Measurements from ENCODE around the gene CFD. TPM values are rescaled to one million over a fixed set of nuclear protein-coding genes. Genes with fewer than 3 reads are reported as not detected.

The CFD gene
- total and polyA plus RNA-seq, 4 donors = 90.8 to 227 (median 141) TPM

DNA sequence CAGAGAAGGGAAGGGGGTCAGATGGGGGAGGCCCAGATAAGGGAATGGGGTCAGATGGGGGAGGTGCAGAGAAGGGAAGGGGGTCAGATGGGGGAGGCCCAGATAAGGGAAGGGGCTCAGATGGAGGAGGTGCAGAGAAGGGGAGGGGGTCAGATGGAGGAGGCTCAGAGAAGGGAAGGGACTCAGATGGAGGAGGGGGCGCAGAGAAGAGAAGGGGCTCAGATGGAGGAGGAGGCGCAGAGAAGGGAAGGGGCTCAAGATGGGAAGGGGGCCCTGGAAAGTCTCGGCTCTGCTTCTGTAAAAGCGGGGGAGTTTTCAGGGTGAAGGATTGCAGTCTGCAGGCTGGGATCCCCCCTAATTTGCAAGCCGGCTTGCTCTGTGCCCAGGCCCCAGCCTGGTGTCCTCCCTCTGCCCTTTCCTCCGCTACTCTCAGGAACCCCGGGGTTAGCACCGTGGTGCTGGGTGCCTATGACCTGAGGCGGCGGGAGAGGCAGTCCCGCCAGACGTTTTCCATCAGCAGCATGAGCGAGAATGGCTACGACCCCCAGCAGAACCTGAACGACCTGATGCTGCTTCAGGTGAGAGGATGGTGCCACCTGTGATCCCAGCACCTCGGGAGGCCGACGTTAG lies 30.2 kb upstream of the CFD start:
- Histone ChIP-seq H3K27ac (ENCODE audit: low read depth in 1 of 2, low read length in 1 of 2) (no peak overlapping the region), H3K9me3 (ENCODE audit: control insufficient read depth in 4 of 4, insufficient read depth in 3 of 4, low read length in 3 of 4) (no peaks in the 10 kb centered on the region), H3K27me3 (ENCODE audit: control insufficient read depth in 3 of 3, insufficient read depth in 3 of 3, low read length in 2 of 3) (peaks cover 0 to 6% (median 0%) of the 10 kb centered on the region in 3 donors), H3K4me3 (no peak overlapping the region), H3K4me1 (ENCODE audit: control insufficient read depth in 5 of 5, insufficient read depth in 5 of 5, low read length in 5 of 5) (peaks cover 0 to 3% (median 0%) of the 10 kb centered on the region in 5 donors), H3K36me3 (ENCODE audit: control insufficient read depth in 4 of 4, insufficient read depth in 4 of 4, low read length in 4 of 4) (no peaks in the 10 kb centered on the region), H3K9ac (ENCODE audit: insufficient read depth in 1 of 2, low read length in 2 of 2) (no peak overlapping the region)
- DNase-seq (no peak), ATAC-seq (ENCODE audit: insufficient read depth, low FRiP score) (no peak)
- TF ChIP-seq, protein P1, sequence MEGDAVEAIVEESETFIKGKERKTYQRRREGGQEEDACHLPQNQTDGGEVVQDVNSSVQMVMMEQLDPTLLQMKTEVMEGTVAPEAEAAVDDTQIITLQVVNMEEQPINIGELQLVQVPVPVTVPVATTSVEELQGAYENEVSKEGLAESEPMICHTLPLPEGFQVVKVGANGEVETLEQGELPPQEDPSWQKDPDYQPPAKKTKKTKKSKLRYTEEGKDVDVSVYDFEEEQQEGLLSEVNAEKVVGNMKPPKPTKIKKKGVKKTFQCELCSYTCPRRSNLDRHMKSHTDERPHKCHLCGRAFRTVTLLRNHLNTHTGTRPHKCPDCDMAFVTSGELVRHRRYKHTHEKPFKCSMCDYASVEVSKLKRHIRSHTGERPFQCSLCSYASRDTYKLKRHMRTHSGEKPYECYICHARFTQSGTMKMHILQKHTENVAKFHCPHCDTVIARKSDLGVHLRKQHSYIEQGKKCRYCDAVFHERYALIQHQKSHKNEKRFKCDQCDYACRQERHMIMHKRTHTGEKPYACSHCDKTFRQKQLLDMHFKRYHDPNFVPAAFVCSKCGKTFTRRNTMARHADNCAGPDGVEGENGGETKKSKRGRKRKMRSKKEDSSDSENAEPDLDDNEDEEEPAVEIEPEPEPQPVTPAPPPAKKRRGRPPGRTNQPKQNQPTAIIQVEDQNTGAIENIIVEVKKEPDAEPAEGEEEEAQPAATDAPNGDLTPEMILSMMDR (IDR thresholded peaks at IDR 0.05; ENCODE audit: control extremely low read depth, extremely low read depth) = no peak
- WGBS, 2 donors = 49 to 66% methylated on average over 17 to 18 of the region's 18 CpGs

DNA sequence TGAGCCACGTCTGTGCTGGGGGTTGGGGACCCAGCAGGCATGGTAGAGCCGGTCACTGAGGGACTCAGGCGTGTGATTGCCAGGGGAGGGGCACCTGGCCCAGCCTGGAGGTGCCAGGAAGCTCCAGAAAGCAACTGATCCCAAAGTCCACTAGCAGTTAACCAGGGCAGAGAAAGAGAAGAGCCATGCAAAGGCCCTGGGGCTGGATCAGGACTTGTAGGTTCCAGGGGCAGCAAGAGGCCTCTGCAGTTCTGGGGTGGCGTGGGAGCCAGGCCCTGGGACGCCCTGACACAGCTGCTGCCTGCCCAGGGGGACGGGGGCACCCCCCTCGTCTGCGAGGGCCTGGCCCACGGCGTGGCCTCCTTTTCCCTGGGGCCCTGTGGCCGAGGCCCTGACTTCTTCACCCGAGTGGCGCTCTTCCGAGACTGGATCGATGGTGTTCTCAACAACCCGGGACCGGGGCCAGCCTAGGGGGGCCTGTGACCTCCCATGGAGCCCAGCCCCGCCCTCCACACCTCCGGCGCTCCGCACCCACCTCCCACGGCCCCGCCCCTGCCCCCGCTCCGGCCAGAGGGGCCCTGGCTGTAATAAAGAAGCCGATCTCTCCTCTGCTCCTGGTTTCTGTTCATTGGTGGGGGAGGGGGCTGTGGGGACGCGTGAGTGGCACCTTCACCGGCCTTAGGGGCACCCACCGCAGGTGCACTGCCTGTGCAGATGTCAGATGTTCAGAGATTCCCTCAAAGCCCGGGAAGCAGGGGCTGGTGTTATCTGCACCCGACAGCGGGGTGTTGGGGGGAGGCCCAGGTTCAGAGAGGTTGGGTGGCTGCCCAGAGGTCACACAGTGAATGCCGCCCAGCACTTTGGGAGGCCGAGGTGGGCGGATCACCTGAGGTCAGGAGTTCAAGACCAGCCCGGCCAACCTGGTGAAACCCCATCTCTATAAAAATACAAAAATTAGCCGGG lies 27.8 kb upstream of the CFD start:
- Histone ChIP-seq H3K4me1 (ENCODE audit: control insufficient read depth in 5 of 5, insufficient read depth in 5 of 5, low read length in 5 of 5) (peaks cover 0 to 2% (median 0%) of the 10 kb centered on the region in 5 donors), H3K4me3 (no peak overlapping the region), H3K27ac (ENCODE audit: low read depth in 1 of 2, low read length in 1 of 2) (no peak overlapping the region), H3K36me3 (ENCODE audit: control insufficient read depth in 4 of 4, insufficient read depth in 4 of 4, low read length in 4 of 4) (no peaks in the 10 kb centered on the region), H3K27me3 (ENCODE audit: control insufficient read depth in 3 of 3, insufficient read depth in 3 of 3, low read length in 2 of 3) (peaks cover 4 to 7% (median 6%) of the 10 kb centered on the region in 3 donors), H3K9ac (ENCODE audit: insufficient read depth in 1 of 2, low read length in 2 of 2) (no peak overlapping the region), H3K9me3 (ENCODE audit: control insufficient read depth in 4 of 4, insufficient read depth in 3 of 4, low read length in 3 of 4) (no peaks in the 10 kb centered on the region)
- no peak for ATAC-seq (ENCODE audit: insufficient read depth, low FRiP score)
- no peak for DNase-seq
- WGBS, 2 donors = 41 to 55% methylated on average over 34 to 38 of the region's 38 CpGs
- TF ChIP-seq, protein P1 (IDR thresholded peaks at IDR 0.05; ENCODE audit: control extremely low read depth, extremely low read depth) = no peak

DNA sequence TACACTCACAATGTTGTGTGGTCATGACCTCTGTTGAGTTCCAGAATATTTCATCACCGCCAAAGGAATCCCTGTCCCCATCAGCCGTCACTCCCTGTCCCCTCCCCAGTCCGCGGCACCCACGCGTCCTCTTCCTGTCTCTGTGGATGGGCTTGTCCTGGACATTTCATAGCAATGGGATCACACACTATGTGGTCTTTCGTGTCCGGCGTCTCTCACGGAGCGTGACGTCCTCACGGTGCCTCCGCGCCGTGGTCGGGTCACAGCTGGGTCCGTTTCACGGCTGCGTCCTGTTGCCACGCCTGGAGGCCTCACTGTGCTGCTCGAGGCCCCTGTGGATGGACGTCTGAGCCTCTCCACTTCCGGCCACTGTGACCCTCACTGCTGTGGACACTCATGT lies 25.2 kb upstream of the CFD start:
- TF ChIP-seq, protein P1 (IDR thresholded peaks at IDR 0.05; ENCODE audit: control extremely low read depth, extremely low read depth) = no peak
- H3K27me3 ChIP-seq (ENCODE audit: control insufficient read depth in 3 of 3, insufficient read depth in 3 of 3, low read length in 2 of 3) = peaks cover 4 to 7% (median 6%) of the 10 kb centered on the region in 3 donors
- H3K9ac ChIP-seq (ENCODE audit: insufficient read depth in 1 of 2, low read length in 2 of 2) = no peak overlapping the region
- WGBS, 2 donors = 44 to 54% methylated on average over 24 of the region's 24 CpGs
- H3K36me3 ChIP-seq (ENCODE audit: control insufficient read depth in 4 of 4, insufficient read depth in 4 of 4, low read length in 4 of 4) = no peaks in the 10 kb centered on the region
- H3K4me1 ChIP-seq (ENCODE audit: control insufficient read depth in 5 of 5, insufficient read depth in 5 of 5, low read length in 5 of 5) = no peaks in the 10 kb centered on the region
- DNase-seq = no peak
- no peaks in the 10 kb centered on the region for H3K9me3 ChIP-seq (ENCODE audit: control insufficient read depth in 4 of 4, insufficient read depth in 3 of 4, low read length in 3 of 4)
- no peak overlapping the region for H3K27ac ChIP-seq (ENCODE audit: low read depth in 1 of 2, low read length in 1 of 2)
- ATAC-seq (ENCODE audit: insufficient read depth, low FRiP score) = no peak
- H3K4me3 ChIP-seq = no peak overlapping the region
